GM12878 (cell line): ENCODE data around the gene CAPZB.

ENCODE experiments used
- CTCF ChIP-seq, 3 experiments: IDR thresholded peaks in 2 of 3; conservative IDR thresholded peaks in 1 of 3; 2 replicates each; pipeline ENCODE4 v1.5.1; 2011; ENCODE audit warnings: low read depth in 3 of 3, low read length in 3 of 3, mild to moderate bottlenecking in 3 of 3, control low read depth in 2 of 3, moderate library complexity in 2 of 3, inconsistent platforms in 1 of 3, mixed read lengths in 1 of 3; ENCODE audit not compliant: control insufficient read depth in 2 of 3, insufficient read depth in 1 of 3; ENCODE audit errors: extremely low read depth in 1 of 3
- E2F4 ChIP-seq: IDR thresholded peaks from 2 replicates; pipeline ENCODE4 v1.6.1; 2012; ENCODE audit warnings: low read depth, low read length, improper control_type of control experiment
- EZH2 ChIP-seq: IDR thresholded peaks from 2 replicates; pipeline ENCODE4 v1.6.1; 2012; ENCODE audit warnings: low read depth, mild to moderate bottlenecking, control low read depth, inconsistent platforms, low read length, borderline replicate concordance; ENCODE audit not compliant: control insufficient read depth

- TF ChIP-seq E2F4 (no peak), EZH2 (no peak), CTCF (IDR thresholded peaks at IDR 0.05 in 2 of 3, conservative IDR thresholded peaks at IDR 0.05 in 1 of 3; ENCODE audit: control insufficient read depth in 2 of 3, extremely low read depth in 1 of 3, insufficient read depth in 1 of 3, low read depth in 3 of 3, low read length in 3 of 3) (no peak)
These were observed 84.3 kb downstream of the CAPZB start for GRCh38 chr1:19400875-19401534.
